ES-I3 (cell line): ENCODE measurements around the gene CCDC88B.
"Not testable (repeated sequence)": the region's sequence is repeated elsewhere in the genome, so short reads cannot be mapped to it uniquely, and the experiment has no call there.

Experiments
- H3K36me3 ChIP-seq: 2 replicates; pipeline ENCODE4 v1.6.1; 2013; ENCODE audit warnings: mild to moderate bottlenecking, low read length, control low read depth, moderate library complexity; ENCODE audit not compliant: insufficient read depth
- H3K4me1 ChIP-seq: 2 replicates; pipeline ENCODE4 v1.6.1; 2013; ENCODE audit warnings: mild to moderate bottlenecking, control low read depth, low read length; ENCODE audit not compliant: insufficient read depth
- H3K9ac ChIP-seq: 2 replicates; pipeline ENCODE4 v1.6.1; 2013; ENCODE audit warnings: low read depth, mild to moderate bottlenecking, low read length, moderate library complexity
- H3K9me3 ChIP-seq: 2 replicates; pipeline ENCODE4 v1.6.1; 2013; ENCODE audit warnings: mild to moderate bottlenecking, low read length, moderate library complexity; ENCODE audit not compliant: control insufficient read depth, insufficient read depth

Gene CCDC88B

DNA sequence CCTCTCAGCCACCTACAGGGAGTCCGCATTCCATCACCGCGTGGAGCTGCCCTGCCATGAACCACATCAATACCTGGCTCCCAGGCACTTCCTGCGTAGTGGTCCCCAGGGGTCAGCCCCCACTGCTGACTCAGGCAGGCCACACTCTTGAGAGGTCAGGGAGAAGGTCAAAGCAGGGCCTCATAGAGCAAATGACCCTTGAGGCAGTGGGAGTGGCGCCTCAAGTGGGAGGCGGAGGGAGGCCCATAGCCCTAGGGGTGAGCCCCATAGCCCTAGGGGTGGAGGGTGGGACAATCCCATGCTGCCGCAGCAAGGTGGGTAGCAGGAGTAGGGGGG lies 17.1 kb upstream of the CCDC88B start:
- no peak overlapping the region for H3K9ac ChIP-seq
- peaks cover 13% of the 10 kb centered on the region; the same call in 1 of the 2 replicates for H3K4me1 ChIP-seq
- peaks cover 4% of the 10 kb centered on the region; the same call in 1 of the 2 replicates for H3K36me3 ChIP-seq
- no peaks in the 10 kb centered on the region for H3K9me3 ChIP-seq

DNA sequence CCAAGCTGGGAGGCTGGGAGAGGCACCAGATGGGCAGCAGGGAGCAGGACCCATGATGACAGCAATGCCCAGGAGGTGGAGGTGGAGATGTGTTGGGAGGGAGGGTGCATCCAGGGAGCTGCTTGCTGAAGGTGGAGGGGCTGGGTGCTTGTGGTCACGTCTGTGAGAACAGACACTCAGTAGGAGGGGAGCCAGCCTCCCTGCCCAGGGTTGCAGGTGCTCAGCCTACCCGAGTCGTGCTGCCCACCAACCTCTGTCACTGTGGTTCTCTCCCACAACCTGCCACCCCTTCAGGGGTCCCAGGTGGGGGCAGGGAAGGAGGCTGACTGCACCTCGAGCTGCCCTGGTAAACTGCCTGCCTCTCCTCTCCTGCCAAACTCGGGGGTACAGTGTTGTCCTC lies 16.6 kb upstream of the CCDC88B start:
- H3K4me1 ChIP-seq = peaks cover 13% of the 10 kb centered on the region; the same call in 1 of the 2 replicates
- H3K9ac ChIP-seq = no peak overlapping the region
- H3K9me3 ChIP-seq = no peaks in the 10 kb centered on the region
- peaks cover 4% of the 10 kb centered on the region; the same call in 1 of the 2 replicates for H3K36me3 ChIP-seq

DNA sequence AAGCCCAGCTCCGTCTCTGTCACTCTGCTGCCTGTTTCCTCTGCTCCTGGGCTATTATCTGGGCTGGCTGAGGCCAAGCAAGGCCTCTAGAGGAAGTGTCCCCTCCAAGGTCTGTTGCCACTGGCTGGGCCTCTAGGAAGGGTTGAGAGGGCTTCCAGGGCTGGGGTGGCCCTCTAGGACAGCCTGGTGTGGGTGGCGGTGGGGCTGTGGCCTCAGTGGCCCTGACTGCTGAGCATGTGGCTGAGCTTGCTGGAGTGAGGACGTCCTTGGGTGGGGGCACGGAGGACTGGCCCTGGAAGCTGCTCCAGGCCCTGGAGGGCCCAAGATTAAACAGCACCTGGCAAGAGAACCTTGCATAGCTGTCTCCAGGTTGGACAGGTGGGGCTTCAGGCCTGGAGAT lies 16.0 kb upstream of the CCDC88B start:
- not testable (repeated sequence) for H3K36me3 ChIP-seq, H3K9ac ChIP-seq, H3K9me3 ChIP-seq
- peaks cover 13% of the 10 kb centered on the region; the same call in 1 of the 2 replicates for H3K4me1 ChIP-seq

DNA sequence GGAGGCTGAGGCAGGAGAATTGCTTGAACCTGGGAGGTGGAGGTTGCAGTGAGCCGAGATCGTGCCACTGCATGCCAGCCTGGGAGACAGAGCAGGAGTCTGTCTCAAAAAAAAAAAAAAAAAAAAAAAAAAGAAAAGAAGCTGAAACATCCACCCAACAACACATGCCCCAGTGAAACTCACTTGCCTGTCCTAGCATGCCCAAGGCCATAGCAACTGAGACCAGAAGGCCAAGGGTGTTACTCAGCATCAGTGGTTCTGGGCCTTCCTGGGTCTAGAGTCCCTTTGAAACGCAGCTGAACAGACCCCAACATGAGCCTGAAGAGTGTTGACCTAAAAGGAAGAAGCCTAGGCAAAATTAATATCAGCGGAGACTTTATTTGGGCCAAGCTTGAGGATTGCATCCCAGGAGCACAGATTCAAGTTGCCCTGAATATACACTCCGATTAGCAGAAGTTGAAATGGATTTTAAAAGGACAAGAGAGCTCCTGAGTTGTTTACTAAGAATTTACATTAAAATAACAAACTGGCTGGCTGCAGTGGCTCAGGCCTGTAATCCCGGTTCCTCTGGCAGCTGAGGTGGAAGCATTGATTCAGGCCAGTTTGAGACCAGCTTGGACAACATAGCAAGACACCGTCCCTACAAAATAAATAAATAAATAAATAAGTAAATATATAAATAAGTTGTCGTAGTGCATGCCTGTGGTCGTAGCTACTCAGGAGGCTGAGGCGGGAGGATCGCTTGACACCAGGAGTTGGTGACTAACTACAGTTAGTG lies 15.1 kb upstream of the CCDC88B start:
- H3K9me3 ChIP-seq = no peaks in the 10 kb centered on the region
- peaks cover 4% of the 10 kb centered on the region; the same call in 1 of the 2 replicates for H3K36me3 ChIP-seq
- H3K4me1 ChIP-seq = peaks cover 13% of the 10 kb centered on the region; the same call in 1 of the 2 replicates
- H3K9ac ChIP-seq = no peak overlapping the region

DNA sequence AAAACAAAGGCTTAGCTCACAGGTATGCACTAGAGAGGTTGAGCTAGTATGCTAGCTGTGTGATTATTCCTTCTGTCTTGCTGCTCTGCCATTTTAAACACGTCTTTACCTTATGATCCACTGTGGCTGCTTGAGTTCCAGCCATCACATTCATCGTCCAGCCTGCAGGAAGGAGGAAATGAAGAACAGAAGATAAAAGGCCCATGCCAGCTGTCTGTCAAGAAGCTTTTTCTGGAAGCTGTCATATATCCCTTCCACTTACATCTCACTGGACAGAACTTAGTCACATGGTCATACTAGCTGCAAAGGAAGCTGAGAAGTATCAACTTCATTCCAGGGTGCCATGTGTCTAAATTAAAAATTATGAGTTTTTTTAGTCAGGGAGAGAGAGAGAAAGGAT lies 12.6 kb upstream of the CCDC88B start:
- H3K9me3 ChIP-seq = no peaks in the 10 kb centered on the region
- peaks cover 26% of the 10 kb centered on the region for H3K4me1 ChIP-seq
- H3K36me3 ChIP-seq = peaks cover 1% of the 10 kb centered on the region; the same call in 1 of the 2 replicates
- H3K9ac ChIP-seq = no peak overlapping the region

DNA sequence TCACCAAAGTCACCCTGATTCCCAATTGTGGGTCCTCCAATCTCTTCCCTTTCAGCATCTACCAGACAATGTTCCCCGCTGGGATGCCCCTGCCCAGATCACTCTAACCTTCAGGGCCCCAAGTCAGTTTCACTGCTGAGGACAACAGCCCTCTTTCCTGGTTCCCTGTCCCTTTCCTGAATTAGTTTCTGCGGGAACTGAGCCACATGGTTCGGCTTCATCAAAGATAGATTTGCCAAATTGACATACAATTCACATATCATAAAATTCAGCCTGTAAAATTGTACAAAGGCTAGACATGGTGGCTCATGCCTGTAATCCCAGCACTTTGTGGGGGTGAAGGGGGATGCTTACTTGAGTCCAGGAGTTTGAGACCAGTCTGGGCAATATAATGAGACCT lies 12.0 kb upstream of the CCDC88B start:
- peaks cover 21% of the 10 kb centered on the region for H3K4me1 ChIP-seq
- no peak overlapping the region for H3K9ac ChIP-seq
- no peaks in the 10 kb centered on the region for H3K9me3 ChIP-seq
- no peaks in the 10 kb centered on the region for H3K36me3 ChIP-seq

DNA sequence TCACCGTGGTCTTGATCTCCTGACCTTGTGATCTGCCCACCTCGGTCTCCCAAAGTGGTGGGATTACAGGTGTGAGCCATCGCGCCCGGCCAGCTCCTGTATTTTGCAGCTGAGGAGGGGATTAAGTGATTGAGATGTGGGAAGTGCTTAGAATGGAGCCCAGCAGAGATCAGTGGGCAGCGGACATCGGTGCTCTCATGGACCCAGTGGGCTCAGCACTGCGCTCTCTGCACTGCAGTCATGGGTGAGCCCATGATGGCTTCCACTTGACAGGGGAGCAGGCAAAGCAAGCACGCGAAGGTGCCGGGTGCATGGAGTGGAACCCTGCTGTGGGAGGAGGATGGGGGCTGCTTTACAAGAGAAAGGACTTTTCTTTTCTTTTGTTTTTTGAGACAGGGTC lies 9.1 kb upstream of the CCDC88B start:
- Histone ChIP-seq H3K36me3 (no peaks in the 10 kb centered on the region), H3K4me1 (peaks cover 14% of the 10 kb centered on the region), H3K9me3 (no peaks in the 10 kb centered on the region), H3K9ac (no peak overlapping the region)

DNA sequence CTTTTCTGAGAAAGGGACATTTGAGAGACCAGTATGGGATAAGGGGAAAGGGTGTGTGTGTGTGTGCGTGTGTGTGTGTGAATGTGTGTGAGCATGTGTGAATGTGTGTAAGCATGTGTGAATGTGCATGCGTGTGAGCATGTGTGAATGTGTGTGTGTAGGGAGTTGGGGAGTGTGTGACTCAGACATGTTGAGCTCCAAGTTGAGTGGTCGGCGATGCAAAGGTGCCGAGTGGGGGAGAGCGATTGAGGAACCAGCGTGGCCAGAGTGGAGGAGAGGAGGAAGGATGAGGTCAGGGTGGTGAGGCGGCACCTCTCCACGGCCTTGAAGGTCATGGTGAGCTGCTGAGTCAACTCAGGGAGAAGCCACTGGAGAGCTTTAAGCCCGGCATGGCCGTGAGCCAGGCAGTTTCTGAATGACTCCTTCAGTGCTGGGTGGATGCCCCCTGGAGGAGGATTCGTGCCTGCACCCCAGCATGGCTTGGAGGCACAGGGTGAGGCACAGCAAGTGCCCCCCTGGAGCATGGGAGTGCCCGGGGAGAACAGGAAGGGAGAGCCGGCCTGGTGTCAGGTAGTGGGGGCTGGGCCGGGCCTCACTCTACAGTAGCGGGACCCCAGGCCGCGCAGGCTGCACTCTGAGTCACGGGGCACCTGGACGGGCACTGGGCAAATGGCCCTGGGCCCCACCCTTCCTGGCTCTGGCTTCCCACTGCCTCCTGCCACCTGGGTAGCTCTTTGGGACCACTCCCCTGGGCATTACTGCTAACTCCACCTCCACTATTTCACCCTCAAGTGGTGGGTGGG lies 8.2 kb upstream of the CCDC88B start:
- no peak overlapping the region for H3K9ac ChIP-seq
- H3K4me1 ChIP-seq = peaks cover 14% of the 10 kb centered on the region
- H3K36me3 ChIP-seq = no peaks in the 10 kb centered on the region
- H3K9me3 ChIP-seq = no peaks in the 10 kb centered on the region

DNA sequence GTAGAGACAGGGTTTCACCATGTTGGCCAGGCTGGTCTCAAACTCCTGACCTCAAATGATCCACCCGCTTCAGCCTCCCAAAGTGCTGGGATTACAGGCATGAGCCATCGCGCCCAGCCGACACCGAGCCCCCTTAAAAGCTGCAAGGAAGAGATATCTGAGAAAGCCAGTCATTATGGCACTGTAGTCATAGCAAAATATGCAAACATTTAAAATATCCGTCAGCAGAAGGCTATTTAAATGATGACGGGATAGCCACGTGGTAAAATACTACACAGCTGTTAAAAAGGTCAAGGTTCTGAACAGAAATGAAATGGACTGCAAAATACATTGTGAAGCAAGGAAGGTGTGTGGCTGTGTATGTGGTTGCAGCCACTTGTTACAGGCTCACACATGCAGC lies 6.4 kb upstream of the CCDC88B start:
- H3K9me3 ChIP-seq = no peaks in the 10 kb centered on the region
- H3K36me3 ChIP-seq = no peaks in the 10 kb centered on the region
- H3K9ac ChIP-seq = no peak overlapping the region
- H3K4me1 ChIP-seq = peaks cover 14% of the 10 kb centered on the region

DNA sequence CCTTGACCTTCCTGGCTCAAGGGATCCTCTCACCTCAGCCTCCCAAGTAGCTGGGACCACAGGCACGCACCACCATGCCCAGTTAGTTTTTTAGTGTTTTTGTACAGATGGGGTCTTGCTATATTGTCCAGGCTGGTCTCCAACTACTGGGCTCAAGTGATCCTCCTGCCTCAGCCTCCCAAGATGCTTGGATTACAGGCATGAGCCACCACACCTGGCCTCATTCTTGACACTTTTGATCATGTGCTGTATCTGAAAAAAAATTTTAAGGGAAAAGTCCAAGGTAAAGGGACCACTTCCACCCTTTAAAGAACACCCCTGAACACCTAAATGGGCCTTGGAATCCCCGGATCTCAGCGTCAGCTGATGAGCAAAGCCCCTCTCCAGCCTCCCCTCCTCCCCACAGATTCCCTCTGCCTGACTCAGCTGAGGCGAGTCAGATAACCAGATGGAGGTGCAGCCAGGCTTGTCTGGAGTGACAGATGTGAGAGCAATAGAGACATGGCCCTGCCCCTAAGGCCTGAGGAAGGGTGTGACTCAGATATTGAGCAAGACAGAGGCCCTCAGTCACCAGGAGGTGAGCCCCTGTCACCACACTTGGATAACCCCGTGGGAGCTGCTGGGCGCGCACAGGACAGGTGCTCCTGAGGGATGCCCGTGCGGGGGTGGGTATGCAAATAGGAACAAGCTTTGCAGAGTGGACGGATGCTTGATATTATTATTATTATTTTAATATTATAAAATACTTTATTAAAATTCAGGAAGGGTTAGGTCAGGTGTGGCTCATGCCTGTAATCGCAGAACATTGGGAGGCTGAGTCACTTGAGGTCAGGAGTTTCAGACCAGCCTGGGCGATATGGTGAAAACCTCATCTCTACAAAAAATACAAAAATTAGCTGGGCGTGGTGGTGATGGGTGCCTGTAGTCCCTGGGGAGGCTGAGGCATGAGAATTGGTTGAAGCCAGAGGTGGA lies 5.0 kb upstream of the CCDC88B start:
- H3K4me1 ChIP-seq = peaks cover 14% of the 10 kb centered on the region
- no peaks in the 10 kb centered on the region for H3K36me3 ChIP-seq
- H3K9me3 ChIP-seq = no peaks in the 10 kb centered on the region
- no peak overlapping the region for H3K9ac ChIP-seq

DNA sequence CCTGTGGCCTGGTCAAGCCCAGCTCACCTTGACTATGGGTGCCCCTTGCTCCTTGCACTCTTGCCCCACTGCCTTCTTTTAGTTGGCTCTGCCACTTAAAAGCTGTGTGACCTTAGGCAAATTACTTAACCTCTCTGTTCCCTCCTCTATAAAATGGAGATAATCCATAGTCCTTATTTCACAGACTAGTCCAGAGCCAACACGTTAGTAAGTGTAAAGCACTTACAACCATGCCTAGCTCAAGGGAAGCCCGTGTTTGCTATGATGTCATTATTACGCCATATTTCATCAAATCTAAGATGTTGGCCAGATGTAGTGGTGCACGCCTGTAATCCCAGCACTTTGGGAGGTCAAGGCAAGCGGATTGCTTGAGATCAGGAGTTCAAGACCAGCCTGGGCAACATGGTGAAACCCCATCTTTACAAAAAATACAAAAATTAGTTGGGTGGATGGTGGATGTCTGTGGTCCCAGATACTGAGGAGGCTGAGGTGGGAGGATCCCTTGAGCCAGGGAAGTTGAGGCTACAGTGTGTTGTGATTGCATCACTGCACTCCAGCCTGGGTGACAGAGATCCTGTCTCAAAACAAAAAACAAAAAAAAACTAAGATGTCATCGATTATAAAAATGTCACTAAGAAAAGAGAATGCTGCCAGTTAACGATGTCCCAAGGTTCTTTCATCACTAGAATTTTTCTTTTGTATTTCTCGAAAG lies 2.3 kb upstream of the CCDC88B start:
- no peak overlapping the region for H3K9ac ChIP-seq
- no peaks in the 10 kb centered on the region; the same call in 1 of the 2 replicates for H3K4me1 ChIP-seq
- H3K36me3 ChIP-seq = no peaks in the 10 kb centered on the region
- H3K9me3 ChIP-seq = no peaks in the 10 kb centered on the region

DNA sequence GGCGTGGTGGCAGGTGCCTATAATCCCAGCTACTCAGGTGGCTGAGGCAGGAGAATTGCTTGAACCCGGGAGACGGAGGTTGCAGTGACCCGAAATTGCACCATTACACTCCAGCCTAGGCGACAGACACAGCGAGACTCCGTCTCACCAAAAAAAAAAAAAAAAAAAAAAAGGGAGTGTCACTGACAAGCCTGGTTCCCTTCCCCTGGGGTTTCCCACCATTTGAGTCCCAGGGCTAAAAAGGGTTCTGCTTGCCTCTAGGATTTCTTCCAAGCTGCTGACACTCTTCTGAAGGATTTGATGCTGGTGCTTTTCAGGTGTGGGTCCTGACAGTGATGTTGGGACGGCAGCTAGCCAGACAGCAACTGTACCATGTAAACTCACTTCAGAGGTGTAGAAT lies 1.3 kb upstream of the CCDC88B start:
- Histone ChIP-seq H3K4me1 (peaks cover 7% of the 10 kb centered on the region; the same call in 1 of the 2 replicates), H3K9me3 (no peaks in the 10 kb centered on the region), H3K36me3 (no peaks in the 10 kb centered on the region), H3K9ac (no peak overlapping the region)

DNA sequence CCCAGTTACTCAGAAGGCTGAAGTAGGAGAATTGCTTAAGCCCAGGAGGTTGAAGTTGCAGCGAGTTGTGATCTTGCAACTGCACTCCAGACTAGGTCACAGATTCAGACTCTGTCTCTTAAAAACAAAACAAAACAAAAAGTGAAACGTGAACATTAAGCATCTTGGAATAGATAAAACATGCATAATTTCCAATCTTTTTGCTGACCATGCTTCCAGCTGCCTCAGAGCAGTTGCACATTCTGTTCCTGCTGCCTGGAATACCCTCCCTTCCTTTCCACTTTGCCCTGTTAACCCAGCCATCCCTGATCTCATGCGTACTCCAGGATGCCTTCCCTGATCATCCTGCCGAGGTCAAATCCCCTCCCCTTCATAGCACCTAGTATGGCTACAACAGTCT lies 718 bp upstream of the CCDC88B start:
- H3K36me3 ChIP-seq = no peaks in the 10 kb centered on the region
- H3K9ac ChIP-seq = no peak overlapping the region
- H3K9me3 ChIP-seq = no peaks in the 10 kb centered on the region
- peaks cover 7% of the 10 kb centered on the region; the same call in 1 of the 2 replicates for H3K4me1 ChIP-seq
